ENCODE data around the gene DCBLD2.

DNA sequence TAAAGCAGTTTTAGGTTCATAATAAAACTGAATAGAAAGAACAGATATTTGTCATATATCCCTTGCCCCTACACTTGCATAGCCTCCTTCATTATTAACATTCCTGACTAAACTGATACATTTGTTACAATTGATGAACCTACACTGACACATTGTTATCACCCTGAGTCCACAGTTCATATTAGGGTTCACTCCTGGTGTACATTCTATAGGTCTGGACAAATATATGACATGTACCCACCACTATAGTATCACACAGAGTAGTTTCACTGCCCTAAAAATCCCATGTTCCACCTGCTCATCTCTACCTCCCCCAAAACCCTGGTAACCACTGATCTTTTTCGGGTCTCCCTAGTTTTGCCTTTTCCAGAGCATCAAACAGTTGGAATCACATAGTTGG lies 13.8 kb downstream of the DCBLD2 start:
- TF ChIP-seq BHLHE40 (IDR thresholded peaks at IDR 0.05; ENCODE audit: low read depth, low read length) (no peak), CEBPB (IDR thresholded peaks at IDR 0.05; ENCODE audit: low read depth, low read length) (no peak), RAD21 (IDR thresholded peaks at IDR 0.05; ENCODE audit: low read length) (no peak), POLR2A (IDR thresholded peaks at IDR 0.05; ENCODE audit: low read depth, low read length) (no peak)
- TF ChIP-seq, protein P1, sequence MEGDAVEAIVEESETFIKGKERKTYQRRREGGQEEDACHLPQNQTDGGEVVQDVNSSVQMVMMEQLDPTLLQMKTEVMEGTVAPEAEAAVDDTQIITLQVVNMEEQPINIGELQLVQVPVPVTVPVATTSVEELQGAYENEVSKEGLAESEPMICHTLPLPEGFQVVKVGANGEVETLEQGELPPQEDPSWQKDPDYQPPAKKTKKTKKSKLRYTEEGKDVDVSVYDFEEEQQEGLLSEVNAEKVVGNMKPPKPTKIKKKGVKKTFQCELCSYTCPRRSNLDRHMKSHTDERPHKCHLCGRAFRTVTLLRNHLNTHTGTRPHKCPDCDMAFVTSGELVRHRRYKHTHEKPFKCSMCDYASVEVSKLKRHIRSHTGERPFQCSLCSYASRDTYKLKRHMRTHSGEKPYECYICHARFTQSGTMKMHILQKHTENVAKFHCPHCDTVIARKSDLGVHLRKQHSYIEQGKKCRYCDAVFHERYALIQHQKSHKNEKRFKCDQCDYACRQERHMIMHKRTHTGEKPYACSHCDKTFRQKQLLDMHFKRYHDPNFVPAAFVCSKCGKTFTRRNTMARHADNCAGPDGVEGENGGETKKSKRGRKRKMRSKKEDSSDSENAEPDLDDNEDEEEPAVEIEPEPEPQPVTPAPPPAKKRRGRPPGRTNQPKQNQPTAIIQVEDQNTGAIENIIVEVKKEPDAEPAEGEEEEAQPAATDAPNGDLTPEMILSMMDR (conservative IDR thresholded peaks at IDR 0.05; ENCODE audit: low read depth, low read length): no peak
